GM19438 (cell line): ENCODE data around the gene OR2AJ1.

Source experiments
- ATAC-seq: cut with Tn5 transposase; IDR thresholded peaks from one replicate; pipeline ENCODE4 v1.9.1; 2021; ENCODE audit warnings: low read depth; ENCODE audit not compliant: unreplicated experiment

OR2AJ1 gene, protein sequence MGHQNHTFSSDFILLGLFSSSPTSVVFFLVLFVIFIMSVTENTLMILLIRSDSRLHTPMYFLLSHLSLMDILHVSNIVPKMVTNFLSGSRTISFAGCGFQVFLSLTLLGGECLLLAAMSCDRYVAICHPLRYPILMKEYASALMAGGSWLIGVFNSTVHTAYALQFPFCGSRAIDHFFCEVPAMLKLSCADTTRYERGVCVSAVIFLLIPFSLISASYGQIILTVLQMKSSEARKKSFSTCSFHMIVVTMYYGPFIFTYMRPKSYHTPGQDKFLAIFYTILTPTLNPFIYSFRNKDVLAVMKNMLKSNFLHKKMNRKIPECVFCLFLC

DNA sequence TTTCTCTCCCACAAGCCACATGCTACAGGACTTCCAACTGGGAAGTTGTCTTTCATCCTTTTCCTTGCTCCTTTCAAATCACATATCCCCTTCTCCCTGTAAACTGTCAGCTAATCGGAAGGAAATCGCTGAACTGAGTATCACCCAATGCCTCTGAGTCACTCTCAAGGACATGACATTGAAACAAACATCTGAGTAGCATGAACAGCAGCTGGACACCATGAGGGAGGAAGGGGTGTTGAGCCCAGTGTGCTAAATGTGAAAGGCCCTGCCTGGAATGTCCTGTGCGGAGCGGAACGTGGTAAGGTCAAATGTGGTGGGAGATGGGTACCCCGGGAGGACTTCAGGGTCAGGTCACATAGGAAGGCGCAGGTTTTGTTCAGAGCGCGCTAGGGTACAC is at the start of gene OR2AJ1:
TSS of gene OR2AJ1 (plus strand) at position 22 of the 400 bp plus-strand sequence. CDS start 8,880 bp downstream, outside the sequence.
- ATAC-seq: no peak

- ATAC-seq: no peak
Observed at GRCh38 chr1:247883346-247883745, 41.3 kb upstream of the OR2AJ1 start.

GRCh38 chr1:247884797-247885413 is 39.8 kb upstream of the OR2AJ1 start:
- ATAC-seq: no peak

- no peak for ATAC-seq
Observed at GRCh38 chr1:247895163-247895637, 29.5 kb upstream of the OR2AJ1 start, which contains the start of gene OR2W3. TSS of gene OR2W3 (plus strand) at chr1:247895587. CDS start at chr1:247895587, 0 bp downstream.

DNA sequence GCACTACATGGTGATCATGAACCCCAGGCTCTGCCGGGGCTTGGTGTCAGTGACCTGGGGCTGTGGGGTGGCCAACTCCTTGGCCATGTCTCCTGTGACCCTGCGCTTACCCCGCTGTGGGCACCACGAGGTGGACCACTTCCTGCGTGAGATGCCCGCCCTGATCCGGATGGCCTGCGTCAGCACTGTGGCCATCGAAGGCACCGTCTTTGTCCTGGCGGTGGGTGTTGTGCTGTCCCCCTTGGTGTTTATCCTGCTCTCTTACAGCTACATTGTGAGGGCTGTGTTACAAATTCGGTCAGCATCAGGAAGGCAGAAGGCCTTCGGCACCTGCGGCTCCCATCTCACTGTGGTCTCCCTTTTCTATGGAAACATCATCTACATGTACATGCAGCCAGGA is 28.7 kb upstream of the OR2AJ1 start:
- no peak for ATAC-seq

DNA sequence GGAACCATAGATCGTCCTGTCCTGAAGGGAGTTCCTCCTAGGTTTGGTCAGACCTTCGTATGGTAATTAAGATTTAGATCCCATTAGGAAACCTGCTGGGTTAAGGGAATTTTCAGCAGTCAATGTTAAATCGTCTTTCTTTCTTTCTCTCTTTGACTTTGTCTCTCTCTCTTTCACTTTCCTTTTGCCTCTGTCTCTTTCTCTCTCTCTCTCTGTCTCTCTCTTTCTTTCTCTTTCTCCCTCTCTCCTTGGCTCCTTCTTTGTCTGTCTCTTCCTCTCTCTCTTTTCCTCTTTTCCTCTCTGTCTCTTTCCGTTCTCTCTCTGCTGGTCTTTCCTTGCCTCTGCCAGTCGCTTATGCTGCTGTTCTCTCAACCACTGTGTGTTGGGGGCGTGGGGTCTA is 20.6 kb upstream of the OR2AJ1 start:
- no peak for ATAC-seq

DNA sequence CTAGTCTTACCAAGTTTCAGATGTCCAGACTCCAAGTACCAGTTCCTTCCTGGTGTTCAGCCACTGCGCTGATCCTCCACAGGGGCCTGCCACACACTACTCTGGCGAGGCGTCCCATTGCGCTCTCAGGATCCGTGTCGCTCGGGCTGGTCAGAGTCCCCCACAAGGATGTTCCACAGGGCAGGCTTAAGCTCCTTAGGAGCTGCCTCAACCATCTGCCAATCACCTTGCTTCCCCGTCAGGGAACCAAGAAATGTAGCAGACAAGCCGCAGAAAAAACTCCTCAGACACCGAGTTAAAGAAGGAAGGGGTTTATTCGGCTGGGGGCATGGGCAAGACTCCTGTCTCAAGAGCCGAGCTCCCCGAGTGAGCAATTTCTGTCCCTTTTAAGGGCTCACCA is 19.5 kb upstream of the OR2AJ1 start:
- no peak for ATAC-seq

GRCh38 chr1:247905910-247906503 is 18.7 kb upstream of the OR2AJ1 start:
- no peak for ATAC-seq

DNA sequence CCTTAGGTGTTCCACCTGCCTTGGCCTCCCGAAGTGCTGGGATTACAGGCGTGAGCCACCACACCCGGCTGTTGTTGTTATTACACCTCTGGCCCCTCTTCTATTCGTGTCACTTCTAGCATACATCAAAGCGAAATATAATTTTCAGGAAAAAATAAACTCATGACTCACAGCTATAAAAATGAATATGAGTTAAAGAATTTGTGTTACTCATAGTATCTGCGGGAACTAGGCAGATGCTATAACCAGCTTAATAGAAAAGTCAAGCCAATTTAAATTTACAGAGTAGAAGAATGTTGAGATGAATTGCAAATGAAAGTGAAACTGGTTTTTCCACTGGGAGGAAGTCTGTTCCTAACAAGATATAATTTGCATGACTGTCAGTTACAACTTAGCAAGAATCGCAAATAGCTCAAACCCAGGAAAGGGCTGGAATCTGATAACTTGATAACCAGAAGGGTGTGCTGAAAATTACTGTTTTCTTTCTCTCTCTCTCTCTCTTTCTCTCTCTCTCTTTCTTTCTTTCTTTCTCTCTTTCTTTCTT is 18.1 kb upstream of the OR2AJ1 start:
- no peak for ATAC-seq

- no peak for ATAC-seq
Observed at GRCh38 chr1:247908766-247909165, 15.9 kb upstream of the OR2AJ1 start.

- ATAC-seq: no peak
Observed at GRCh38 chr1:247913786-247914185, 10.9 kb upstream of the OR2AJ1 start.

DNA sequence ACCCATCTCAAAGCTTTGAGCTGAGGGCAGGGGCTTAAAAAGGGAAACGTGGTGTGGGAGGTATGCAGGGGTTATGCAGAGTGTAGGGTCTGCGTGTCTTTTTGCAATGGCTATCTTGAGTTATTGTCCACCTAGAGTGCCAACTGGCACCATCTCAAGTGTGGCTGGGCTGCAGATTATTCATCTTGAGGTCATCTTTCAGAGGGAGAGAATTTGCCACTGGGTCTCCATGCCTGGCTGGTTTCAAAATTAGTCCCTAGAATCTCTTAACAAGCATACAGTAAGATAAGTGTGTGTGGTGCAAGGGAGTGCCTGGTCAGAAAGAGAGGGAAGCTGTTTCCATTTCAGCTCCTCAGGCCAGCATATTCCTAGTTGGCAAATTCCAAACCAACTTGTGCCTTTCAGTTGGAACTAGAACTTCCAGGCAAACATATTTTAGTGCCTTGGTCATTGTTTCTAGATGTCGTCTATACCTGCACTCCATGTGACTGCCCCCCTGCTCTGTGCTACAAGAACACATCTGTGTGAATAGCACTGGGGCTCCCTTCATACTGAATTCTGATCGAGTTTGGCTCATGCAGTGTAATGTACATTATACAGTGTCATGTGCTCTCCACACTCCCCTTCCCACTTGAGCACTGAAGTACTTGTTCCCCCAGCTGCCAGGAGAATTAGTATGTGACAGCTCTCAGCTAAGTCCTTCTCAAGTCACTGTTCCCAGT is 9.6 kb upstream of the OR2AJ1 start:
- ATAC-seq: no peak

GRCh38 chr1:247919952-247920351 is 4.7 kb upstream of the OR2AJ1 start, which contains the start of gene OR2T8:
TSS of gene OR2T8 (plus strand) at chr1:247920252. CDS start at chr1:247921018, 766 bp downstream.
- ATAC-seq: no peak

DNA sequence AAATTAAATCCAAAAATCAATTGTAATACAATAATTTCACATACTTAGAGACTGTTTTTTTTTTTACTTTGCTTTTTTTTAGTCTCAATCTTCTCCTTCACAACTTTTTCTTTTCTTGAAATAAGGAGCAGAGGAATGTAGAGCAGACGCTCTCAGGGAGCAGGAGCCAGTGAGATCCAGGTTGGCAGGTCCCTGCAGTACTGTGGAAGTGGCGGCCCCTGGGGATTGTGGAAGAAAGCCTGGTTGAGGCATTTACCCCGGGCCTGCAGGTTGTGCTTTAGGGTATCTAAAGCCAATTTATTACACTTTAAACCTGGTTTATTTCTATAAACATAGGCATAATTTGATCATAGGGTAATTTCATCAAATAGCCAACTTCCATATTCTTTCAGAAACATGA is 748 bp upstream of the OR2AJ1 start:
- ATAC-seq: no peak

DNA sequence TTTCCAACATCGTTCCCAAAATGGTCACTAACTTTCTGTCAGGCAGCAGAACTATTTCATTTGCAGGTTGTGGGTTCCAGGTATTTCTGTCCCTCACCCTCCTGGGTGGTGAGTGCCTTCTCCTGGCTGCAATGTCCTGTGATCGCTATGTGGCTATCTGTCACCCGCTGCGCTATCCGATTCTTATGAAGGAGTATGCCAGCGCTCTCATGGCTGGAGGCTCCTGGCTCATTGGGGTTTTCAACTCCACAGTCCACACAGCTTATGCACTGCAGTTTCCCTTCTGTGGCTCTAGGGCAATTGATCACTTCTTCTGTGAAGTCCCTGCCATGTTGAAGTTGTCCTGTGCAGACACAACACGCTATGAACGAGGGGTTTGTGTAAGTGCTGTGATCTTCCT is 9.3 kb downstream of the OR2AJ1 start:
- ATAC-seq: no peak

- ATAC-seq: no peak
Observed at GRCh38 chr1:247935781-247936180, 11.1 kb downstream of the OR2AJ1 start.

DNA sequence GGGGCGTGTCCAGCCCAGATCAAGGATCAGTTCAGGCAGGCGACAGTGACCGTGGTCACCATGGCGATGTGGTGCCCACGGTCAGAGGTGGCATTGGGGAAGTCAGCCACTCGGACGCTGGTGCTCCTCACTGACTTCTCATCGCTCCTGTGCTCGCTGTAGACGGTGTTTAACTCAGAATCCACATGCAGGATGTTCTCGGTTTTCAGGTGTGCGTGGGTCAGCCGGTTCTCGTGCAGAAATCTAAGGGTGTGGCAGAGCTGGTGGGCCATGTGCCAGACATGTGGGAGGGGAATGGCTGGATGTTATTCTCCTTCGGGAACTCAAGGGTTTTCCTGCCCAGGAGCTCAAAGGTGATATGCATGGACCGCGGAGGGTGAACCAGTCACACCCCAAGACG is 11.7 kb downstream of the OR2AJ1 start:
- no peak for ATAC-seq

DNA sequence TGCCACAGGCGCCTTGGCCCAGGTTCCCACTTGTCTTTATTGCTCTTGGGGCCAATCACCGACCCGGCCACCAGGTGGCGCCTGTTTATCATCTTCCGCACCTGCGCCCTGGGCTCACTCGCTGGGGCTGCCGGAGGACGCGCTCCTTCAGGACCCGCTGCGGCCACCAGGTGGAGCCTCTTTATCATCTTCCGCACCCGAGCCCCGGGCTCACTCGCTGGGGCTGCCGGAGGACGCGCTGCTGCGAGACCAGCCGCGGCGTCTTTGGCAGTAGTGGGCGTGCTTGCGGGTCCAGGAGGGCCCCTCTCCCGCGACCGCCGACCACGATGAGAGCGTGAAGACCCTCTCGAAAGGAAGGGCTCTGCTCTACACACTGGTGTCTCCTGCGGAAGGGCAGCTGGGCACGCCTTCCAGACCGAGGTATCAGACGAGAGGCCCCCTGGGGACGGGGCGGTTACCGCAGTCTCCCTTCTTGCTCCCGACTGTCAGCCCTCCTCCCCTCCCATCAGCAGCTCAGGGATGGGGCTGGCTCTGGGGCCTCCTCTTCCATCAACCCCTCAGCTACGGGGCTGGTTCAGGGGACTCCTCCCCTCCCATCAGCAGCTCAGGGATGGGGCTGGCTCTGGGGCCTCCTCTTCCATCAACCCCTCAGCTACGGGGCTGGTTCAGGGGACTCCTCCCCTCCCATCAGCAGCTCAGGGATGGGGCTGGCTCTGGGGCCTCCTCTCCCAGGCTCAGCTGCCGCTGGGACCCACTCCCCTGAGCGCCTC is 12.5 kb downstream of the OR2AJ1 start:
- ATAC-seq: peak; percentile 100

DNA sequence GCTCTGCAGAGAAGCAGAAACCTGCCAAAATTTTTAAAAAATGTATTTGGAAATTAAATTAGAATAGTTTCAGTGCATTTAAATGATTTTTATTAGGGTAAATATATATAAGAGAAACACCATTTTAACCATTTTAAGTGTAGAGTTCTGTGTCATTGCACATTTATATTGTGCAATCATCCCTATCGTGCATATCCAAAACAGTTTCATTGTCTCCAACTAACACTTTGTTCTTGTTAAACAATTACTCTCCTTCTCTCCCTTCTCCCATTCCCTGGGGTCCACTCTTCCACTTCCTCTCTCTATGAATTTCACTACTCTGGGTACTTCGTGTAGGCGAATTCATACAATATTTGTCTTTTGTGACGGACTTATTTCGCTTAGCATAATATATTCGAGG is 17.9 kb downstream of the OR2AJ1 start:
- no peak for ATAC-seq

- no peak for ATAC-seq
Observed at GRCh38 chr1:247948558-247948957, 23.9 kb downstream of the OR2AJ1 start, which contains the start of gene OR2L8. TSS of gene OR2L8 (plus strand) at chr1:247948858. CDS start at chr1:247948858, 0 bp downstream.
